HepG2 (cell line): ENCODE measurements around the gene BMI1. TPM values are rescaled to one million over a fixed set of nuclear protein-coding genes. Genes with fewer than 3 reads are reported as not detected.

ENCODE experiments used
- ATAC-seq: fragments of 200-7000 bp; cut with Tn5 transposase; 3 replicates; pipeline ENCODE4 v1.9.1; 2020; ENCODE audit warnings: mild to moderate bottlenecking, moderate library complexity
- BruUV-seq: library from RNA; stranded (reverse); fragments of 400-500 nt; replicated peaks from 2 replicates; lab custom pipeline; 2021; lab: Mats Ljungman, UMichigan
- CTCF ChIA-PET: fragments of 300-600 bp; formaldehyde crosslinking; extraction: SDS; loops from one replicate; lab custom pipeline; 2021; ENCODE audit warnings: low total read pairs, inconsistent platforms, low intra/inter-chr PET ratio; lab: Yijun Ruan, JAX
- POLR2A ChIA-PET: fragments of 350-600 bp; sonication (Branson Sonifier 250); formaldehyde crosslinking; loops from one replicate; lab custom pipeline; 2020; ENCODE audit warnings: antibody characterized with exemption, inconsistent platforms; lab: Yijun Ruan, JAX
- DNase-seq: peaks from one replicate; pipeline ENCODE4 v3.0.0-alpha.2; 2015; ENCODE audit warnings: low spot score
- FAIRE-seq: peaks from 3 replicates; lab custom pipeline; 2011; peaks lifted over from hg19 to GRCh38; lab: Jason Lieb, UNC
- H2AFZ ChIP-seq: one replicate; pipeline ENCODE4 v1.6.1; 2011; ENCODE audit warnings: low read length, inconsistent platforms
- H3K27ac ChIP-seq: fragments of 300-600 bp; 3 replicates; pipeline ENCODE4 v1.8.0; 2011; ENCODE audit warnings: mixed run types, mild to moderate bottlenecking, mixed read lengths, low read length, inconsistent platforms; ENCODE audit not compliant: insufficient read depth; ENCODE audit errors: extremely low read length
- H3K27me3 ChIP-seq, 2 experiments: fragments of 200-600 bp in 1 of 2; 2 replicates in 1 of 2; 3 replicates in 1 of 2; pipeline versions ENCODE4 v1.6.0 to v1.8.0; 2011; ENCODE audit warnings: low read length in 2 of 2, mild to moderate bottlenecking in 2 of 2, moderate library complexity in 2 of 2, inconsistent platforms in 1 of 2; ENCODE audit not compliant: insufficient read depth in 2 of 2, control insufficient read depth in 1 of 2
- H3K36me3 ChIP-seq, 2 experiments: fragments of 200-600 bp in 1 of 2; replicated peaks in 1 of 2; 2 replicates in 1 of 2; 3 replicates in 1 of 2; pipeline versions ENCODE4 v1.5.1 to v1.8.0; 2011; ENCODE audit warnings: low read length in 2 of 2, inconsistent platforms in 1 of 2; ENCODE audit not compliant: insufficient read depth in 2 of 2, control insufficient read depth in 1 of 2
- H3K4me1 ChIP-seq: 2 replicates; pipeline ENCODE4 v1.5.1; 2012; ENCODE audit warnings: low read length, inconsistent platforms; ENCODE audit not compliant: insufficient read depth
- H3K4me2 ChIP-seq: 2 replicates; pipeline ENCODE4 v1.6.0; 2011; ENCODE audit warnings: low read depth, low read length, inconsistent platforms
- H3K4me3 ChIP-seq, 3 experiments: fragments of 200-600 bp in 1 of 3; sonication (generic), shearing (Covaris generic) in 1 of 3; replicated peaks in 1 of 3; 2 replicates each; pipeline ENCODE4 v1.5.1; 2011 to 2016; ENCODE audit warnings: low read length in 3 of 3, inconsistent platforms in 2 of 3, low read depth in 2 of 3, mild to moderate bottlenecking in 2 of 3, control low read depth in 1 of 3, mixed read lengths in 1 of 3; ENCODE audit not compliant: insufficient read depth in 1 of 3
- H3K79me2 ChIP-seq: one replicate; pipeline ENCODE4 v1.6.1; 2011; ENCODE audit warnings: low read length, inconsistent platforms; ENCODE audit not compliant: insufficient read depth
- H3K9ac ChIP-seq: 2 replicates; pipeline ENCODE4 v1.6.0; 2011; ENCODE audit warnings: mild to moderate bottlenecking, low read depth, low read length, inconsistent platforms; ENCODE audit not compliant: insufficient read depth
- H3K9me3 ChIP-seq: 2 replicates; pipeline ENCODE4 v1.5.1; 2012; ENCODE audit warnings: mild to moderate bottlenecking, low read length
- H4K20me1 ChIP-seq: 2 replicates; pipeline ENCODE4 v1.6.0; 2011; ENCODE audit warnings: inconsistent platforms, mild to moderate bottlenecking, low read length, moderate library complexity; ENCODE audit not compliant: insufficient read depth
- AGO2 ChIP-seq: fragments of 200-400 bp; formaldehyde crosslinking; optimal IDR thresholded peaks from 2 replicates; pipeline ENCODE3; 2017; ENCODE audit warnings: mild to moderate bottlenecking, low read depth, low read length, moderate library complexity
- AKAP8 ChIP-seq: sonication (generic); formaldehyde crosslinking; IDR thresholded peaks from 2 replicates; pipeline ENCODE4 v1.5.1; 2020; ENCODE audit warnings: mild to moderate bottlenecking, missing genetic modification reagents
- CEBPZ ChIP-seq: IDR thresholded peaks from 2 replicates; pipeline ENCODE4 v1.6.1; 2012; ENCODE audit warnings: low read length, improper control_type of control experiment
- CHCHD3 ChIP-seq: sonication (generic); formaldehyde crosslinking; IDR thresholded peaks from 2 replicates; pipeline ENCODE4 v1.8.0; 2022; ENCODE audit warnings: mild to moderate bottlenecking, missing genetic modification reagents, moderate library complexity
- FOXA3 ChIP-seq: IDR thresholded peaks from 2 replicates; pipeline ENCODE4 v1.6.1; 2016; ENCODE audit warnings: missing genetic modification reagents, missing compliant biosample characterization
- HIVEP1 ChIP-seq: sonication (generic); formaldehyde crosslinking; IDR thresholded peaks from 2 replicates; pipeline ENCODE4 v1.4.0; 2020; ENCODE audit warnings: mild to moderate bottlenecking, missing genetic modification reagents
- KLF6 ChIP-seq: IDR thresholded peaks from 2 replicates; pipeline ENCODE4 v1.8.0; 2016; ENCODE audit warnings: missing biosample characterization, missing genetic modification reagents
- KMT2B ChIP-seq: IDR thresholded peaks from 2 replicates; pipeline ENCODE4 v1.6.1; 2016; ENCODE audit warnings: missing genetic modification reagents, missing compliant biosample characterization
- SAFB2 ChIP-seq: sonication (generic); formaldehyde crosslinking; IDR thresholded peaks from 2 replicates; pipeline ENCODE4 v1.5.1; 2020; ENCODE audit warnings: missing genetic modification reagents, low read depth, mild to moderate bottlenecking, borderline replicate concordance
- TBX2 ChIP-seq: sonication (generic); formaldehyde crosslinking; IDR thresholded peaks from 2 replicates; pipeline ENCODE4 v1.5.0; 2020; ENCODE audit warnings: missing genetic modification reagents, mild to moderate bottlenecking, borderline replicate concordance
- ZNF317 ChIP-seq: sonication (generic); formaldehyde crosslinking; IDR thresholded peaks from 2 replicates; pipeline ENCODE4 v1.5.0; 2020; ENCODE audit warnings: mild to moderate bottlenecking, missing genetic modification reagents
- ZNF331 ChIP-seq: sonication (generic); formaldehyde crosslinking; IDR thresholded peaks from 2 replicates; pipeline ENCODE4 v1.4.0; 2020; ENCODE audit warnings: missing genetic modification reagents
- ZNF572 ChIP-seq: sonication (generic); formaldehyde crosslinking; IDR thresholded peaks from 2 replicates; pipeline ENCODE4 v1.5.1; 2020; ENCODE audit warnings: mild to moderate bottlenecking, missing genetic modification reagents
- ZNF687 ChIP-seq: sonication (generic); formaldehyde crosslinking; IDR thresholded peaks from 2 replicates; pipeline ENCODE4 v1.5.1; 2020; ENCODE audit warnings: mild to moderate bottlenecking, missing genetic modification reagents, moderate library complexity
- ZNF775 ChIP-seq: sonication (generic); formaldehyde crosslinking; IDR thresholded peaks from 2 replicates; pipeline ENCODE4 v1.4.0; 2020; ENCODE audit warnings: missing genetic modification reagents, mild to moderate bottlenecking, moderate library complexity, borderline replicate concordance
- WGBS: methylation state at CpG from one replicate; pipeline ENCODE4 v1.1.6; 2017; ENCODE audit warnings: low lambda C conversion rate; 5-methylcytosine and 5-hydroxymethylcytosine counted together
- in situ Hi-C: cut with HindIII; loops from 2 replicates; pipeline ENCODE4 v1.10.0; 2017; ENCODE audit warnings: low pct_unique_long_range_greater_than_20kb; ENCODE audit not compliant: extremely low pct_ligation_motif_present
- intact Hi-C: fragments of 100-400 bp; cut with micrococcal nuclease; formaldehyde crosslinking; loops from one replicate; pipeline ENCODE4 v1.10.0; 2022; ENCODE audit not compliant: unreplicated experiment
- polyA plus RNA-seq, 8 experiments: library from polyadenylated mRNA; depleted of rRNA in 3 of 8; stranded (reverse) in 7 of 8; unstranded in 1 of 8; fragments of >200 nt; fragmentation: Illumina TruSeq in 4 of 8; extraction: Trizol in 4 of 8; gene quantifications; 2 replicates each; pipeline versions ENCODE4 v1.2.1 to v1.2.3, GENCODE V29; 2011 to 2016; ENCODE audit warnings: low read depth in 4 of 8, missing spikeins in 1 of 8, mixed read lengths in 1 of 8; ENCODE audit not compliant: insufficient read depth in 1 of 8
- total RNA-seq, 5 experiments: library from RNA; depleted of rRNA; stranded (reverse); fragments of >200 nt; fragmentation: Illumina TruSeq; extraction: Trizol; gene quantifications; 2 replicates each; pipeline ENCODE4 v1.2.3, GENCODE V29; 2016; ENCODE audit warnings: low read depth in 1 of 5

Gene BMI1
- total and polyA plus RNA-seq, 2 of the 13 experiments (the other 11 are each of a cell fraction or from before 2014, with no cell fraction given), result 30.5 to 44.0 TPM

GRCh38 chr10:22325272-22326144 is 4.6 kb downstream of the BMI1 start (continued):
- no peak for TF ChIP-seq CEBPZ
- TF ChIP-seq AKAP8, result peak; percentile 35; the same call in 1 of the 2 replicates
- TF ChIP-seq AGO2, result peak; percentile 81
- no peak for TF ChIP-seq KMT2B
- TF ChIP-seq ZNF331 (CRISPR knock-in tag), result peak; percentile 10; the same call in 1 of the 2 replicates
- no peak for TF ChIP-seq ZNF572 (CRISPR knock-in tag)

- intact Hi-C loops (loop anchor here (10.0 kb wide), 1 partner anchor 189 kb away; no protein-coding TSS in a partner anchor), in situ Hi-C loops (no loop called here)
- ChIA-PET POLR2A (interaction anchor here (0.6 to 2.4 kb wide), 2 partner anchors 10 to 14 kb away, joined by 3 to 15 read pairs; partner anchors contain the start of gene COMMD3), CTCF (no interaction called here)
- Histone ChIP-seq H3K9ac (0 out of 2 replicates have a peak overlapping the region, but pooled peaks have one; percentile 36), H2AFZ (no peak overlapping the region), H3K4me2 (peak overlapping the region; percentile 77), H3K4me1 (peaks cover 38% of the 10 kb centered on the region), H3K4me3 (peak overlapping the region; percentile 52 to 79 (median 54); a peak in 4 of 6 replicates), H3K27ac (peak overlapping the region; percentile 56), H3K9me3 (no peaks in the 10 kb centered on the region), H3K36me3 (peaks cover 0 to 15% of the 10 kb centered on the region in 2 experiments; a peak in 2 of 5 replicates), H3K27me3 (peaks cover 0 to 7% of the 10 kb centered on the region in 2 experiments; a peak in 2 of 5 replicates), H3K79me2 (peaks cover 30% of the 10 kb centered on the region), H4K20me1 (peaks cover 32% of the 10 kb centered on the region)
- BruUV-seq, result no TSS peak
- no peak for ATAC-seq
- no peak for DNase-seq
- WGBS, result 81% methylated on average over 8 of the region's 8 CpGs
- no peak for FAIRE-seq
- no peak for TF ChIP-seq ZNF775
- TF ChIP-seq HIVEP1 (CRISPR knock-in tag), result no peak
- TF ChIP-seq ZNF687 (CRISPR knock-in tag), result no peak
- TF ChIP-seq SAFB2 (CRISPR knock-in tag), result no peak
- no peak for TF ChIP-seq FOXA3 (CRISPR knock-in tag)
- TF ChIP-seq TBX2, result 0 out of 2 replicates have a peak, but pooled peaks have one; percentile 8
- no peak for TF ChIP-seq ZNF317
- TF ChIP-seq KLF6, result no peak
- TF ChIP-seq CHCHD3 (CRISPR knock-in tag), result no peak
Measured at GRCh38 chr10:22326145-22326702, 5.3 kb downstream of the BMI1 start.
